CD4-positive, alpha-beta T cell (primary cell): ENCODE results near the gene DIS3L2. TPM values are rescaled to one million over a fixed set of nuclear protein-coding genes. Genes with fewer than 3 reads are reported as not detected.

Source experiments
- ATAC-seq: fragments of 200-7000 bp; cut with Tn5 transposase; one replicate; pipeline ENCODE4 v1.10.0; 2022; ENCODE audit warnings: mild to moderate bottlenecking; ENCODE audit not compliant: poor library complexity
- CTCF ChIA-PET: fragments of 350-600 bp; sonication (Branson Sonifier 250); formaldehyde crosslinking; loops from one replicate; lab custom pipeline; 2021; ENCODE audit warnings: antibody characterized with exemption, inconsistent platforms; lab: Charles Lee
- POLR2A ChIA-PET: fragments of 350-600 bp; sonication (Branson Sonifier 250); formaldehyde crosslinking; loops from one replicate; lab custom pipeline; 2021; ENCODE audit warnings: antibody characterized with exemption, inconsistent platforms; lab: Charles Lee
- DNase-seq, 14 experiments: peaks; one replicate each; pipeline ENCODE4 v3.0.0-alpha.2; 2013 to 2020; ENCODE audit warnings: mixed read lengths in 2 of 14
- H3K27ac ChIP-seq, 2 donors: one replicate each; pipeline versions ENCODE4 v1.5.1 to v1.7.0; 2013; ENCODE audit warnings: low read length in 2 of 2, low read depth in 1 of 2, mild to moderate bottlenecking in 1 of 2
- H3K27me3 ChIP-seq, 2 experiments: 1 replicate in 1 of 2; 2 replicates in 1 of 2; pipeline versions ENCODE4 v1.6.1 to v1.7.0; 2013; ENCODE audit warnings: low read length in 2 of 2, control low read depth in 1 of 2, mild to moderate bottlenecking in 1 of 2, moderate library complexity in 1 of 2; ENCODE audit not compliant: insufficient read depth in 2 of 2, control insufficient read depth in 1 of 2
- H3K36me3 ChIP-seq: one replicate; pipeline ENCODE4 v1.6.1; 2013; ENCODE audit warnings: low read length, control low read depth; ENCODE audit not compliant: insufficient read depth
- H3K4me1 ChIP-seq: one replicate; pipeline ENCODE4 v1.6.1; 2013; ENCODE audit warnings: low read length, control low read depth; ENCODE audit not compliant: insufficient read depth
- H3K4me3 ChIP-seq: one replicate; pipeline ENCODE4 v1.5.1; 2013; ENCODE audit warnings: mild to moderate bottlenecking, low read length, moderate library complexity
- H3K9me3 ChIP-seq, 2 experiments: 1 replicate in 1 of 2; 2 replicates in 1 of 2; pipeline versions ENCODE4 v1.6.1 to v1.7.0; 2013; ENCODE audit warnings: low read length in 2 of 2, mild to moderate bottlenecking in 2 of 2, control low read depth in 1 of 2, moderate library complexity in 1 of 2; ENCODE audit not compliant: control insufficient read depth in 1 of 2, insufficient read depth in 1 of 2
- H3K27ac Mint-ChIP-seq: one replicate; pipeline ENCODE4 v1.8.0; 2020; ENCODE audit warnings: mixed read lengths
- H3K27me3 Mint-ChIP-seq: one replicate; pipeline ENCODE4 v1.8.0; 2021; ENCODE audit warnings: mixed read lengths
- H3K36me3 Mint-ChIP-seq: one replicate; pipeline ENCODE4 v1.8.0; 2021; ENCODE audit warnings: low read depth, mixed read lengths
- H3K4me1 Mint-ChIP-seq: one replicate; pipeline ENCODE4 v1.8.0; 2021; ENCODE audit warnings: low read depth, mixed read lengths
- H3K4me3 Mint-ChIP-seq: one replicate; pipeline ENCODE4 v1.8.0; 2020; ENCODE audit warnings: mild to moderate bottlenecking, mixed read lengths
- H3K9me3 Mint-ChIP-seq: one replicate; pipeline ENCODE4 v1.8.0; 2020; ENCODE audit warnings: mixed read lengths
- CTCF ChIP-seq: fragments of 200-600 bp; IDR thresholded peaks from one replicate; pipeline ENCODE4 v1.8.0; 2022; ENCODE audit warnings: antibody characterized with exemption, mild to moderate bottlenecking
- intact Hi-C, 2 experiments: fragments of 100-400 bp; cut with DNase I in 1 of 2; cut with micrococcal nuclease in 1 of 2; formaldehyde crosslinking; loops; one replicate each; pipeline versions ENCODE4 v1.15.1 to v1.9.0; 2023 to 2025; cut with DNase I, micrococcal nuclease
- total RNA-seq, 174 experiments: library from RNA in 2 of 174; stranded (reverse) in 2 of 174; gene quantifications; one replicate each; pipeline ENCODE4 v1.2.3 and lab custom pipeline; 2021 to 2026

Gene DIS3L2
- total RNA-seq, 2 experiments from 2014 or later: 59.8 to 62.9 TPM

- H3K27me3 ChIP-seq: peaks cover 42 to 45% of the 10 kb centered on the region in 2 experiments
- no peaks in the 10 kb centered on the region for H3K4me1 Mint-ChIP-seq
- H3K36me3 ChIP-seq: no peaks in the 10 kb centered on the region
- H3K27me3 Mint-ChIP-seq: peaks cover 26% of the 10 kb centered on the region
- intact Hi-C loops: no loop called here
- peaks cover 0 to 34% of the 10 kb centered on the region in 2 experiments for H3K9me3 ChIP-seq
- H3K36me3 Mint-ChIP-seq: no peaks in the 10 kb centered on the region
- no peaks in the 10 kb centered on the region for H3K9me3 Mint-ChIP-seq
- H3K4me3 Mint-ChIP-seq: peak overlapping the region; percentile 25
- no peak overlapping the region for H3K4me3 ChIP-seq
- no peak for ATAC-seq
- H3K27ac ChIP-seq: no peak overlapping the region
- CTCF ChIA-PET: no interaction called here
- POLR2A ChIA-PET: no interaction called here
- DNase-seq: no peak
- TF ChIP-seq CTCF: no peak
- H3K4me1 ChIP-seq: peaks cover 44% of the 10 kb centered on the region
- H3K27ac Mint-ChIP-seq: no peak overlapping the region
Measured at GRCh38 chr2:232353660-232354059, 392.1 kb downstream of the DIS3L2 start.

- H3K4me1 ChIP-seq: peaks cover 41% of the 10 kb centered on the region
- Mint-ChIP-seq H3K9me3 (no peaks in the 10 kb centered on the region), H3K4me1 (no peaks in the 10 kb centered on the region), H3K4me3 (no peak overlapping the region), H3K36me3 (no peaks in the 10 kb centered on the region), H3K27ac (no peak overlapping the region), H3K27me3 (peaks cover 26% of the 10 kb centered on the region)
- DNase-seq (peak in 1 of 14 experiments; percentile 27), ATAC-seq (no peak)
- no peak overlapping the region for H3K27ac ChIP-seq
- no peaks in the 10 kb centered on the region for H3K36me3 ChIP-seq
- no peak overlapping the region for H3K4me3 ChIP-seq
- H3K27me3 ChIP-seq: peaks cover 42 to 45% of the 10 kb centered on the region in 2 experiments
- ChIA-PET CTCF (no interaction called here), POLR2A (no interaction called here)
- H3K9me3 ChIP-seq: peaks cover 0 to 30% of the 10 kb centered on the region in 2 experiments
- intact Hi-C loops: no loop called here
- TF ChIP-seq CTCF: no peak
Measured at GRCh38 chr2:232354069-232354468, 392.6 kb downstream of the DIS3L2 start.

- no peaks in the 10 kb centered on the region for H3K27me3 ChIP-seq
- H3K4me1 ChIP-seq: peaks cover 31% of the 10 kb centered on the region
- Mint-ChIP-seq H3K4me1 (peaks cover 32% of the 10 kb centered on the region), H3K4me3 (no peak overlapping the region), H3K36me3 (no peaks in the 10 kb centered on the region), H3K9me3 (no peaks in the 10 kb centered on the region), H3K27me3 (no peaks in the 10 kb centered on the region), H3K27ac (no peak overlapping the region)
- H3K9me3 ChIP-seq: no peaks in the 10 kb centered on the region
- no peak for TF ChIP-seq CTCF
- H3K4me3 ChIP-seq: no peak overlapping the region
- H3K27ac ChIP-seq: no peak overlapping the region
- DNase-seq (no peak), ATAC-seq (no peak)
- POLR2A ChIA-PET: no interaction called here
- CTCF ChIA-PET: no interaction called here
- intact Hi-C loops: no loop called here
- no peaks in the 10 kb centered on the region for H3K36me3 ChIP-seq
Measured at GRCh38 chr2:232361646-232362045, 400.1 kb downstream of the DIS3L2 start.
